Liver (tissue), 3 donors: ENCODE measurements around the gene FLVCR2.

Experiments
- GABPA ChIP-seq, 2 donors: IDR thresholded peaks in 1 of 2; conservative IDR thresholded peaks in 1 of 2; 2 replicates each; pipeline ENCODE4 v1.6.1; 2016; ENCODE audit warnings: antibody characterized with exemption in 2 of 2, mild to moderate bottlenecking in 1 of 2, moderate library complexity in 1 of 2
- RAD21 ChIP-seq, 2 donors: IDR thresholded peaks; 2 replicates each; pipeline ENCODE4 v1.6.1; 2016; ENCODE audit warnings: antibody characterized with exemption in 2 of 2, mild to moderate bottlenecking in 2 of 2
- SP1 ChIP-seq: IDR thresholded peaks from 2 replicates; pipeline ENCODE4 v1.6.1; 2018; ENCODE audit warnings: antibody characterized with exemption, mild to moderate bottlenecking
- TAF1 ChIP-seq: conservative IDR thresholded peaks from 2 replicates; pipeline ENCODE4 v1.6.1; 2016; ENCODE audit warnings: antibody characterized with exemption, mild to moderate bottlenecking
- TF ChIP-seq, protein P1 (sequence below): fragments of 150-350 bp; IDR thresholded peaks from 2 replicates; pipeline ENCODE4 v1.5.1; 2017; ENCODE audit warnings: improper control_type of control experiment, low read depth, low read length; ENCODE audit not compliant: missing input control
- TF ChIP-seq, protein P2 (sequence below): IDR thresholded peaks from 2 replicates; pipeline ENCODE4 v1.6.1; 2016; ENCODE audit warnings: antibody characterized with exemption, mild to moderate bottlenecking
- TF ChIP-seq, protein P3 (sequence below): IDR thresholded peaks from 2 replicates; pipeline ENCODE4 v1.6.1; 2016; ENCODE audit warnings: antibody characterized with exemption
- TF ChIP-seq, protein P4 (sequence below): IDR thresholded peaks from 2 replicates; pipeline ENCODE4 v1.6.1; 2016; ENCODE audit warnings: antibody characterized with exemption
- donor health status: healthy.
- donor health status: healthy.

DNA sequence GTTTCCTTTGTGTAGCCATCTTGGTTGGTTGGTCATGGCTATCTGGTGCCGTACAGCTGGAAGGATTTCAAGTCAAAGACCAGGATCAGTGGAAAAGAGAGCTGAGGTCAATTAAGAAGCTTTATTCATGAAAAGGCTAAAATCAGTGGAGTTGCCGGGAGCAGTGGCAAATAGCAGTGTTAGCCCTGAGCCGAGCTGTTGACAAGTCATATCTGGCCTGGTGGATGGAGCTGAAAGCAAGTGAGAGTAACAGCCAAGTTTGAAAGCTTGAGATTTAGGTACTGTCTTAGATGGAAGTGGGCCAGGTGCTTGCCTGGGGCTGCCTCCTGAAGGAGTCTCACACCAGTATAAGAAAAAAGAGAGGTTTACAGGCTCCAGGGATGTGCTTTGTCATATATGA lies 47.2 kb upstream of the FLVCR2 start:
- TF ChIP-seq RAD21 (IDR thresholded peaks at IDR 0.05) (no peak), TAF1 (no peak), GABPA (IDR thresholded peaks at IDR 0.05 in 1 of 2, conservative IDR thresholded peaks at IDR 0.05 in 1 of 2) (no peak), SP1 (no peak)
- TF ChIP-seq, protein P1, sequence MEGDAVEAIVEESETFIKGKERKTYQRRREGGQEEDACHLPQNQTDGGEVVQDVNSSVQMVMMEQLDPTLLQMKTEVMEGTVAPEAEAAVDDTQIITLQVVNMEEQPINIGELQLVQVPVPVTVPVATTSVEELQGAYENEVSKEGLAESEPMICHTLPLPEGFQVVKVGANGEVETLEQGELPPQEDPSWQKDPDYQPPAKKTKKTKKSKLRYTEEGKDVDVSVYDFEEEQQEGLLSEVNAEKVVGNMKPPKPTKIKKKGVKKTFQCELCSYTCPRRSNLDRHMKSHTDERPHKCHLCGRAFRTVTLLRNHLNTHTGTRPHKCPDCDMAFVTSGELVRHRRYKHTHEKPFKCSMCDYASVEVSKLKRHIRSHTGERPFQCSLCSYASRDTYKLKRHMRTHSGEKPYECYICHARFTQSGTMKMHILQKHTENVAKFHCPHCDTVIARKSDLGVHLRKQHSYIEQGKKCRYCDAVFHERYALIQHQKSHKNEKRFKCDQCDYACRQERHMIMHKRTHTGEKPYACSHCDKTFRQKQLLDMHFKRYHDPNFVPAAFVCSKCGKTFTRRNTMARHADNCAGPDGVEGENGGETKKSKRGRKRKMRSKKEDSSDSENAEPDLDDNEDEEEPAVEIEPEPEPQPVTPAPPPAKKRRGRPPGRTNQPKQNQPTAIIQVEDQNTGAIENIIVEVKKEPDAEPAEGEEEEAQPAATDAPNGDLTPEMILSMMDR = no peak
- TF ChIP-seq, protein P2, sequence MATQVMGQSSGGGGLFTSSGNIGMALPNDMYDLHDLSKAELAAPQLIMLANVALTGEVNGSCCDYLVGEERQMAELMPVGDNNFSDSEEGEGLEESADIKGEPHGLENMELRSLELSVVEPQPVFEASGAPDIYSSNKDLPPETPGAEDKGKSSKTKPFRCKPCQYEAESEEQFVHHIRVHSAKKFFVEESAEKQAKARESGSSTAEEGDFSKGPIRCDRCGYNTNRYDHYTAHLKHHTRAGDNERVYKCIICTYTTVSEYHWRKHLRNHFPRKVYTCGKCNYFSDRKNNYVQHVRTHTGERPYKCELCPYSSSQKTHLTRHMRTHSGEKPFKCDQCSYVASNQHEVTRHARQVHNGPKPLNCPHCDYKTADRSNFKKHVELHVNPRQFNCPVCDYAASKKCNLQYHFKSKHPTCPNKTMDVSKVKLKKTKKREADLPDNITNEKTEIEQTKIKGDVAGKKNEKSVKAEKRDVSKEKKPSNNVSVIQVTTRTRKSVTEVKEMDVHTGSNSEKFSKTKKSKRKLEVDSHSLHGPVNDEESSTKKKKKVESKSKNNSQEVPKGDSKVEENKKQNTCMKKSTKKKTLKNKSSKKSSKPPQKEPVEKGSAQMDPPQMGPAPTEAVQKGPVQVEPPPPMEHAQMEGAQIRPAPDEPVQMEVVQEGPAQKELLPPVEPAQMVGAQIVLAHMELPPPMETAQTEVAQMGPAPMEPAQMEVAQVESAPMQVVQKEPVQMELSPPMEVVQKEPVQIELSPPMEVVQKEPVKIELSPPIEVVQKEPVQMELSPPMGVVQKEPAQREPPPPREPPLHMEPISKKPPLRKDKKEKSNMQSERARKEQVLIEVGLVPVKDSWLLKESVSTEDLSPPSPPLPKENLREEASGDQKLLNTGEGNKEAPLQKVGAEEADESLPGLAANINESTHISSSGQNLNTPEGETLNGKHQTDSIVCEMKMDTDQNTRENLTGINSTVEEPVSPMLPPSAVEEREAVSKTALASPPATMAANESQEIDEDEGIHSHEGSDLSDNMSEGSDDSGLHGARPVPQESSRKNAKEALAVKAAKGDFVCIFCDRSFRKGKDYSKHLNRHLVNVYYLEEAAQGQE = no peak
- TF ChIP-seq, protein P3, sequence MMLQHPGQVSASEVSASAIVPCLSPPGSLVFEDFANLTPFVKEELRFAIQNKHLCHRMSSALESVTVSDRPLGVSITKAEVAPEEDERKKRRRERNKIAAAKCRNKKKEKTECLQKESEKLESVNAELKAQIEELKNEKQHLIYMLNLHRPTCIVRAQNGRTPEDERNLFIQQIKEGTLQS = no peak
- TF ChIP-seq, protein P4, sequence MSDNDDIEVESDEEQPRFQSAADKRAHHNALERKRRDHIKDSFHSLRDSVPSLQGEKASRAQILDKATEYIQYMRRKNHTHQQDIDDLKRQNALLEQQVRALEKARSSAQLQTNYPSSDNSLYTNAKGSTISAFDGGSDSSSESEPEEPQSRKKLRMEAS = no peak
